Measurements from ENCODE around the gene PLEKHN1. TPM values are rescaled to one million over a fixed set of nuclear protein-coding genes. Genes with fewer than 3 reads are reported as not detected.

Gene PLEKHN1
- total and polyA plus RNA-seq, 2 donors (not counting 3 experiments of a cell fraction or from before 2014, with no cell fraction given), result 0.29 to 0.88 TPM

DNA sequence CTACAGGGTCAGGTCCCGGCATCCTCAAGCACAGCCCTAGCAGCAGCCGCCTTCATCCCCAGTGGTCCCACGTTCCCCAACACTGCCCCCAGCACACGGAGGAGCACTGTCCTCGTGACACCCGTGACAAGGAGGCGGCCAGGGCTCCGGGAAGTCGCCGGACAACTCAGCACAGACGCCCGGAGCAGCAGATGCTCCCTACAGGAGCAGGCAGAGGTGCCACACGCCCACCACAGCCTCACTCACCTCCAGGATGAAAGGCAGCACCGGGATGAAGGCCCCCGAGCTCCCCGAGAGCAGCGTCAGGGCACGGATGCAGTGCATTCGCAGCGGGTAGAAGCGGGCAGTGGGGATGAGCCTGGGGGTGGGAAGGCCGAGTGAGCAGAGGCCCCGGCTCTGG lies 15.4 kb upstream of the PLEKHN1 start:
- intact Hi-C loops (cut with micrococcal nuclease), result loop anchor here (1.0 kb wide), 1 partner anchor 47 kb away; no protein-coding TSS in a partner anchor

DNA sequence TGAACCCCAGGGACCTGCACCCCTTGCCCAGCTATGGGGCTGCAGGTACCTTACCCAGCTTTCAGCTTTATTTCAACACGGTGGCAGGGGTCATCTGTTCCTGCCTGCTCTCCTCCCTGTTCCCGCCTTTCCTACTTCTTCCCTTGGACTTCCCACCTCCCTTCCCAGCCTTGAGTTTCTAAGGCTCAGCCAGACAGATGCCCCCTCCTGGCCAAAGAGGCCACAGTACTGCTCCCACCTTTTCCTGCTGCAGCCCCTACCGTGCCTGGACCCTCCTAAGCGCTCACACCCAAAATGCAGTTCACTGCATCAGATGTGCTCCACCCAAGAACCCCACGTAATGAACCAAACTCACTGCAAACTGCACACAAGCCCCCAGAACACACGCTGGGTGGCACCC lies 14.9 kb upstream of the PLEKHN1 start:
- no peak overlapping the region for H2AFZ ChIP-seq (ENCODE audit: low read depth, low read length)
- TF ChIP-seq, protein P1, sequence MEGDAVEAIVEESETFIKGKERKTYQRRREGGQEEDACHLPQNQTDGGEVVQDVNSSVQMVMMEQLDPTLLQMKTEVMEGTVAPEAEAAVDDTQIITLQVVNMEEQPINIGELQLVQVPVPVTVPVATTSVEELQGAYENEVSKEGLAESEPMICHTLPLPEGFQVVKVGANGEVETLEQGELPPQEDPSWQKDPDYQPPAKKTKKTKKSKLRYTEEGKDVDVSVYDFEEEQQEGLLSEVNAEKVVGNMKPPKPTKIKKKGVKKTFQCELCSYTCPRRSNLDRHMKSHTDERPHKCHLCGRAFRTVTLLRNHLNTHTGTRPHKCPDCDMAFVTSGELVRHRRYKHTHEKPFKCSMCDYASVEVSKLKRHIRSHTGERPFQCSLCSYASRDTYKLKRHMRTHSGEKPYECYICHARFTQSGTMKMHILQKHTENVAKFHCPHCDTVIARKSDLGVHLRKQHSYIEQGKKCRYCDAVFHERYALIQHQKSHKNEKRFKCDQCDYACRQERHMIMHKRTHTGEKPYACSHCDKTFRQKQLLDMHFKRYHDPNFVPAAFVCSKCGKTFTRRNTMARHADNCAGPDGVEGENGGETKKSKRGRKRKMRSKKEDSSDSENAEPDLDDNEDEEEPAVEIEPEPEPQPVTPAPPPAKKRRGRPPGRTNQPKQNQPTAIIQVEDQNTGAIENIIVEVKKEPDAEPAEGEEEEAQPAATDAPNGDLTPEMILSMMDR (IDR thresholded peaks at IDR 0.05; ENCODE audit: extremely low read depth in 1 of 2, insufficient read depth in 1 of 2, low read depth in 1 of 2, low read length in 2 of 2), result peak; percentile 20 to 52
- TF ChIP-seq POLR2AphosphoS5 (IDR thresholded peaks at IDR 0.05; ENCODE audit: insufficient read depth, low read depth, low read length), result no peak
- POLR2A ChIA-PET, result no interaction called here
- H3K4me2 ChIP-seq (ENCODE audit: insufficient read depth, low read length), result no peak overlapping the region
- H3K4me1 ChIP-seq (ENCODE audit: control insufficient read depth, extremely low read depth, insufficient read depth, low read length), result no peaks in the 10 kb centered on the region
- no peak overlapping the region for H3K4me3 ChIP-seq (replicated peaks in 1 of 3; ENCODE audit: insufficient read depth in 1 of 3, low read depth in 1 of 3, low read length in 3 of 3)
- H3K9ac ChIP-seq (replicated peaks; ENCODE audit: extremely low read depth, insufficient read depth, low read length), result no peak overlapping the region
- CTCF ChIA-PET, result interaction anchor here (0.7 to 1.1 kb wide), 3 partner anchors 8 to 47 kb away, joined by 3 to 6 read pairs (median 4); no protein-coding TSS in a partner anchor
- intact Hi-C loops (cut with micrococcal nuclease) (loop anchor here (1.0 kb wide), 1 partner anchor 47 kb away; no protein-coding TSS in a partner anchor), dilution Hi-C loops (cut with MboI; ENCODE audit: extremely low pct_ligation_motif_present, low sequenced_read_pairs) (no loop called here)
- FAIRE-seq, result no peak
- no TSS peak for BruUV-seq (replicated peaks)
- no peaks in the 10 kb centered on the region for H3K9me1 ChIP-seq (replicated peaks; ENCODE audit: control insufficient read depth, extremely low read depth, insufficient read depth, low read length)
- H3K79me2 ChIP-seq (ENCODE audit: control insufficient read depth, insufficient read depth, low read length), result no peaks in the 10 kb centered on the region
- H3K27ac ChIP-seq (ENCODE audit: insufficient read depth, low read depth, low read length), result no peak overlapping the region
- no peaks in the 10 kb centered on the region for H3K9me3 ChIP-seq (replicated peaks; ENCODE audit: control insufficient read depth, insufficient read depth, low read length)
- H3K27me3 ChIP-seq (ENCODE audit: control insufficient read depth in 2 of 2, insufficient read depth in 2 of 2, low read length in 2 of 2), result no peaks in the 10 kb centered on the region
- no peaks in the 10 kb centered on the region for H4K20me1 ChIP-seq (replicated peaks; ENCODE audit: control insufficient read depth, extremely low read depth, insufficient read depth, low read length)
- DNase-seq (ENCODE audit: low read depth, low spot score), result no peak
- peaks cover 0 to 72% of the 10 kb centered on the region in 2 experiments for H3K36me3 ChIP-seq (ENCODE audit: control insufficient read depth in 2 of 2, extremely low read depth in 1 of 2, insufficient read depth in 2 of 2, low read length in 2 of 2)

More for the DNA sequence above, 15.4 kb upstream of the PLEKHN1 start:
- CTCF ChIA-PET, result no interaction called here
- Histone ChIP-seq H2AFZ (ENCODE audit: low read depth, low read length) (no peak overlapping the region), H4K20me1 (replicated peaks; ENCODE audit: control insufficient read depth, extremely low read depth, insufficient read depth, low read length) (no peaks in the 10 kb centered on the region), H3K9me3 (replicated peaks; ENCODE audit: control insufficient read depth, insufficient read depth, low read length) (no peaks in the 10 kb centered on the region), H3K27ac (ENCODE audit: insufficient read depth, low read depth, low read length) (no peak overlapping the region), H3K36me3 (ENCODE audit: control insufficient read depth in 2 of 2, extremely low read depth in 1 of 2, insufficient read depth in 2 of 2, low read length in 2 of 2) (peaks cover 0 to 67% of the 10 kb centered on the region in 2 experiments), H3K4me1 (ENCODE audit: control insufficient read depth, extremely low read depth, insufficient read depth, low read length) (no peaks in the 10 kb centered on the region), H3K4me3 (replicated peaks in 1 of 3; ENCODE audit: insufficient read depth in 1 of 3, low read depth in 1 of 3, low read length in 3 of 3) (no peak overlapping the region), H3K9ac (replicated peaks; ENCODE audit: extremely low read depth, insufficient read depth, low read length) (no peak overlapping the region), H3K4me2 (ENCODE audit: insufficient read depth, low read length) (no peak overlapping the region), H3K27me3 (ENCODE audit: control insufficient read depth in 2 of 2, insufficient read depth in 2 of 2, low read length in 2 of 2) (no peaks in the 10 kb centered on the region), H3K9me1 (replicated peaks; ENCODE audit: control insufficient read depth, extremely low read depth, insufficient read depth, low read length) (no peaks in the 10 kb centered on the region), H3K79me2 (ENCODE audit: control insufficient read depth, insufficient read depth, low read length) (no peaks in the 10 kb centered on the region)
- TF ChIP-seq POLR2A (IDR thresholded peaks at IDR 0.05; ENCODE audit: low read depth, low read length) (no peak), GATA2 (IDR thresholded peaks at IDR 0.05; ENCODE audit: insufficient read depth, insufficient read length, low read depth, low read length) (no peak), POLR2AphosphoS5 (IDR thresholded peaks at IDR 0.05; ENCODE audit: insufficient read depth, low read depth, low read length) (no peak), EZH2 (IDR thresholded peaks at IDR 0.05; ENCODE audit: borderline replicate concordance, low read depth, low read length, severe bottlenecking) (no peak)
- TF ChIP-seq, protein P2, sequence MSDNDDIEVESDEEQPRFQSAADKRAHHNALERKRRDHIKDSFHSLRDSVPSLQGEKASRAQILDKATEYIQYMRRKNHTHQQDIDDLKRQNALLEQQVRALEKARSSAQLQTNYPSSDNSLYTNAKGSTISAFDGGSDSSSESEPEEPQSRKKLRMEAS (IDR thresholded peaks at IDR 0.05; ENCODE audit: insufficient read depth, insufficient read length), result no peak
- dilution Hi-C loops (cut with MboI; ENCODE audit: extremely low pct_ligation_motif_present, low sequenced_read_pairs), result no loop called here
- BruUV-seq (replicated peaks), result no TSS peak
- no peak for DNase-seq (ENCODE audit: low read depth, low spot score)
- POLR2A ChIA-PET, result no interaction called here
- no peak for FAIRE-seq

Measured in endothelial cell of umbilical vein (primary cell).